Measurements from ENCODE around the gene DUOX2. TPM values are rescaled to one million over a fixed set of nuclear protein-coding genes. Genes with fewer than 3 reads are reported as not detected.
"Not testable (repeated sequence)": the region's sequence is repeated elsewhere in the genome, so short reads cannot be mapped to it uniquely, and the experiment has no call there.

DUOX2 gene
- total RNA-seq, 1 donor from 2014 or later, result not detected

DNA sequence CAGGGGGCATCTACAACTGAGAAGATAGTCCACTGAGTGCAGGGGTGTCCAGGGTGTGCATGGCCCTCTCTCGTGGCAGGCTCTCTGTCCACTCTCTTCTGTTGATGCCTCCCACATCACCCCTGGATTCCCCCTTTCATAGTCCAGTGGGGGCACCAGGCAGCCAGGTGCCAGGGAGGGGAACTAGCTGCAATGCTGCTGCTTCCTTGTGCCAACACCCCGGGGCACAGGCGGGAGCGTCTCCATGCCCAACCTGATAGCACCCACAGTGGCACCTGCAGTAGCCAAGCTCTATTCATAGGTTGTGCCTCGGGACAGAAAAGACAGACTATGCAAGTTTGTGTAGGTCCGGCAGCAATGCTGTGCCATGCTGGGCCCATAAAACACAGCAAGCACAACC, 11.7 kb downstream of the DUOX2 start:
- no peak for DNase-seq (ENCODE audit: low read depth, low spot score)

DNA sequence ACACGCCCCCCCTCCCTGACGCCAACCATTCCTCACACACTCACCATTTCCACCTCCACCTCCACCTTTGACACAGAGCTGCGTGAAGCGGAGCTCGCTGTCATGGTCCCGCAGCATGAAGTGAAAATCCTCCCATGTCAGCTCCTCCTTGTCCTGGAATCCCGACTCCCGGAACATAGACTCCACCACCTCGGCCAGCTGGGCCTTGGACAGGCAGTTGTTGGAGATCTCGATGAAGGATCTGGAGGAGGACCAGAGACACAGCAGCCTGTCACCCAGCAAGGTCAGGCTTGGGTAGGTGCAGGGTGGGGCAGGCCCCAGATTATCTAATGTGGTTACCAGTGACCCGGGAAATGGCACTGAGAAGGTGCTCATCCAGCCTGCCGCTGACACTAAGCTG, 12.2 kb downstream of the DUOX2 start:
- DNase-seq (ENCODE audit: low read depth, low spot score), result no peak

DNA sequence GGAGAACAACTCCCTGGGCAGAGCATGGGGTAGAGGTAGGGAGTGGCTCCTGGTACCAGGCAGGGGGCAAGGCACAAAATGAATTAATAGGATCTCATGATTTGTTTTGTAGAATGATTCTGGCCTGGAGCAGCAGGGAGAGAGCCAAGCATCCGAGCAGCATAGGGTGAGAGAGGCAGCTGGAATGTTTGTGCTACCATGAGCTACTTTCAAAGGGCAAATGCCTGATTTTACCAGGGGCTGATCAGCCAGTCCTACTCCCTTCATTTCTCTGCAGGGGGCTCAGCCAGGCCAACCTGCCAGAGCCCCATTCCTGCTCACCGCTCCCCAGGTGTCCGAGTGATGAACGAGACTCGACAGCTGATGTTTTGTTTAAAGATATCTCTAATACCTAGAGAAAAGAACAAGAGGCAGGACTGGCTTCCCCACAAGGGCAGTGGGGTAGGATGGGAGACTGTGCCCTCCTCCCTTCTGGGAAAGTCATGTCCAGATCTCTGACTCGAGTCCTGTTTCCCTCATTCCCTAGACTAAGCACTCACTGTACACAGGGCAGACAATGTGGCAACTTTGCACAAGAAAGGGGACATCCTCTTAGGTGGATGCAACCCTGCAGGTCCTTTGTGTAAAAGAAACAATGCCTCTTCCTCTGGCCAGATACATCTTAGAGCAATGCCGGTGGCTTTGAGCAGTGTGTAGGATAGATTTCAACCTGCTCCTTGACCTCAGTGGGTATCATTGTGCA, 12.9 kb downstream of the DUOX2 start:
- no peak for DNase-seq (ENCODE audit: low read depth, low spot score)

DNA sequence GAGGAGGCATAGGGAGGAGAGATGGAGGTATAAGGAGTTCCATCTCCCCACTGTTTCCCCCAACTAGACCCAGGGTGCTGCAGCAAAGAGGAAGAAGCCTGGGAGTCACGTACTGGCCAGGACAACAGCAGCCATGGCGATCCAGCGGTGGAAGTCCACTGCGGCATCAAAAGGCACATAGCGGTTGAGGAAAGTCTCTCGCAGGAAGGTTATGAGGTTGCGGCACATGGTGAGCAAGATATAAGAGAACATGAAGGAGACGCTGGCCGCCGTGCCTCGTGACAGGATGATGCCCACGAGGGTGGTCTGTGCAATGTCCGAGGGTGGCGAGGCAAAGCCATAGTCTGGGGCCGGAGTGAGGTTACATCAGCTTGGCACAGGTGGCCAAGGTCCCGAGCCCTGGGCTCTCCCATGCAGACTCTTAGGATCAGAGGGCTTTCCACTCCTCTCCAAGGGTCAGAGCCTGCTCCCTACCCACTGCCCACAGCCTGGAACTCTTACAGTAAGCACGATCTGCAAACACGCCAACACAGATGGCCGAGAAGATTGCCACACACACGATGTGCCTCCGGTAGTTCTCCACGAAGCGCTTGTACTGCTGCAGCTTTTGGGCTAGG, 14.3 kb downstream of the DUOX2 start:
- DNase-seq (ENCODE audit: low read depth, low spot score), result no peak

DNA sequence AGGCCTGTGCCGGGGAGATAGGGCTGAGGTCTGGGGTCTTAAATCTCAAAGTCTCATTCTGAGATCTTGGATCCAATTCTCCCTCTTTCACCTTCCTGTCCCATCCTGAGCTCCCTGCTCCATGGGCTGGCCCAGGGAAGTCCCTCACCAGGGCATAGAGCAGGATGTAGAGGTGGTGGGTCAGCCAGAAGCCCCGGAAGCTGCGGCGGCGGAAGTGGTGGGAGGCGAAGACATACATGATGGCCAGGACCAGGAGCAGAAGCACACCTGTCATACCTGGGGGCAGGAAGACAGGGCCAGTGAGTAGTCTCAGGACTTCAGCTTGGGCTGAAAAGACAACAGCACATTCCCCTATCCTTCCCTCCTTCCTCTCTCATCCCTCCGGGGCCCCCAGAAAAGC, 16.5 kb downstream of the DUOX2 start:
- DNase-seq (ENCODE audit: low read depth, low spot score), result no peak

DNA sequence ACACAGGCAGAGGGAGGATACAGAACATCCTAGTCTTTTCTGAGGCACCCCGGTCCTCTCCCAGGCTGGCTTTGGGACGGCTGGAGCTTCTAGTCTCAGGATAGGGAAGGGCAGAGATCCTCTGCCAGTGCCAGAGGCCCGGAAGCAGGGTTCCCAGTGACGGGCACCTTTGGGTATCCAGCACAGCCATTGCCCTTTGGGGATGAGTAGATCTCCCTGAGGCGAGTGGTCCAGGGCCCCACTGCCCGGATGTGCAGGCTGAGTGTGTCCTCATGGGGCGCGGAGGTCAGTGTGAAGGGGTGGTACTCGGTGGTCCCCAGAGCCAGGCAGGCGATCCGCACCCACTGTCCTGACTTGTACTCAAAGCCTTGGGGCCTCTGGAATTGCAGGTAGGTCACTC, 18.3 kb downstream of the DUOX2 start:
- DNase-seq (ENCODE audit: low read depth, low spot score), result no peak

DNA sequence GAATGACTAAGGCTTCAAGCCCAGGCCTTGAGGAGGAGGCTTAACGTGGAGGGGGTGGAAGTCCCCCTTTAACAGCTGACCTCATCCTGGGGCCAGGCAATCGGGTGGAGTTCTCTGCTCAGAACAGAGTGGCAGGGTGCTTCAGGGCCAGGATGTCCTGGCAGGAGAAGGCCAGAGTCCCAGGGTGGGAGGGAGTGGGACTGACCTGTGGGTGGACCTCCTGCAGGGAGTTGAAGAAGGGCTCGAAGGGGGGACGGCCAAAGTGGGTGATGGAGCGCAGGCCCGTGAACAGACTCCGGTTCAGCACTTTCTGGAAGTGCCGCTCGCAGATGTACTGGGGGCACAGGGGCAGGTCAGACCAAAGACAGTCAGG, 19.6 kb downstream of the DUOX2 start:
- DNase-seq (ENCODE audit: low read depth, low spot score), result no peak

DNA sequence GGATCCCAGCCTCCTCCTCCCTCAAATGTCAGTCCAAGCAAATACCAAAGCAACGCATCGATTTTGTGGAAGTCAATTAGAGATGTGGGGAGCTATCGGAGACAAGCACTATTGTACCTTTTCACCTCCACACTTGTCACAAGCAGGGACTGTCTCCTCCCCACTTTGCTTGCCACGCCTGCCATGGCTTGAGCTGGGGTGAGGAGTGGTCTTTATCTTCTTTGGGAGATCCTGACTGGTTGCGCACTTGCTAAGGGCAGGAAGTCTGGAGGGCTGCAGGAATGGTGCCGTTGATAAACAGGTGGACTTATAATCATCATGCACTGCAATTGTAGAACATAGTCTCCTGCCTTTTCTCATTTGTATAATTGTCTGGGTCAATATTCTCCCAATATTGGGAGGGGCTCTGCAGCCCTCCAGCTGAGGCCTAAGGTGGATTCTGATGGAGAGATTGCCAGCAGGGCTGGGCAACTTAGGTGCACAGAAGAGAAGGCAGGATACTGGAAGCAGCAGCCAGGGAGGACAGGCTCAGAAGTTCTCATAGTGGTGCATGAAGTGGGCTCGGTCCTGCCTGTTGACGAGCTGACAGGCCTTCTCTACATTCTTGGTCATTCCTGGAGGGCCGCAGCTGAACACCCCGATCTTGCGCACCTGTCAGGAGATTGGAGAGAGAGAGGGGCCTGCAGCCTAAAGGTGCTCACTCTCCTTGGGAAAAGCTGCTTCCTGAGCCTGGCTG, 20.2 kb downstream of the DUOX2 start:
- DNase-seq (ENCODE audit: low read depth, low spot score), result no peak

DNA sequence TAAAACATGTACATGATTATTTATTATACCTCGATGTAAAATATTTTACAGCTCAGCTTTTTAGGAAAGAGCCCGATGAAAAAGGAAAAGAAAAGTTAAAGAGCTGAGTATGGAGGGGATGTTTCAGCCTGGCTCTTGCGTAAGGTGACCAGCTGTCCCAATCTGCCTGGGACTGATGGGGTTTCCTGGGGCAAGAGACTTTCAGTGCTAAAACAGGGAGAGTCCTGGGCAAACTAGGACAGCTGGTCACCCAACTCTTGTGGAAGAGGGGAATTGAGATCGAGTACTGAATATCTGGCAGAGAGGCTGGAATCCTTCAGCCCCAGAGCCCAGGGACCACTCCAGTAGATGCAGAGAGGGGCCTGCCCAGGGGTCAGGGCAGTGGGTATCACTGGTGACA, 21.0 kb downstream of the DUOX2 start:
- no peak for DNase-seq (ENCODE audit: low read depth, low spot score)

DNA sequence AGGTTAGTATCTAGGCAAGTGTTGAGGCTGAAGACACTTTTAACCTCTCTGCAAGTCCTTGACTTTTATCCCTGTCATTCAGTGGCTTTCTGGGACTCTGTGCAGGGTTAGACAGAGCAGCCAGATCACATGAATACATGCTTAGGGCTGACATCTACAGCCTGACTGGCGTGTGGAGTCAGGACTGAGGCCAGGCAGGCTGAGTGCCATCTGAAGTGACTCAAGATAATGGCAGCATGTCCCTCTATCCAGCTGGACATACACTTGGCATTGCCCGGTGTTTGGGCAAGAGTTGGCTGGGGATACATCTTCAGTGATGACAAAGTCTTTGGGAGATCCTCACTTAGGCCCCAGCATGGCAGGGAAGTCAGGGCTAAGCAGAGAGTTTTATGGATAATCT, 22.4 kb downstream of the DUOX2 start:
- no peak for DNase-seq (ENCODE audit: low read depth, low spot score)

DNA sequence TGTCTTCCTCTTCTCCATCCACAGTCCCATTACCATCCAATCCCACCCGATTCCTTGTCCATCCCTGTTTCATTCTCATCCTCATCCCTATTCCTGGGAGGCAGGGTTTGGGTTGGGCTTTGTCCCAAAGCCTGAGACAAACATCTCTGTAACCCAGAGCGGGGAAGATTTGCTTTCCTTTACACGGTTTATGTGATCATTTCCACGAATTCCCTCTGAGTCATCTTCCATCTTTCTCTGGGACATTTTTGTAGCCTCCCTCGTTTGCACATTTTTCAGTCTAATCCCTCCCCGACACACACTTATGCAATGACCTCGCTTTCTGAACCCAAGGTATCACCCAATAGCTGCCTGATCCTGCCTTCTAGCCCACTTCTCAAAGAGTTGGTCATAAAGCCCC, 22.8 kb downstream of the DUOX2 start:
- DNase-seq (ENCODE audit: low read depth, low spot score), result no peak

DNA sequence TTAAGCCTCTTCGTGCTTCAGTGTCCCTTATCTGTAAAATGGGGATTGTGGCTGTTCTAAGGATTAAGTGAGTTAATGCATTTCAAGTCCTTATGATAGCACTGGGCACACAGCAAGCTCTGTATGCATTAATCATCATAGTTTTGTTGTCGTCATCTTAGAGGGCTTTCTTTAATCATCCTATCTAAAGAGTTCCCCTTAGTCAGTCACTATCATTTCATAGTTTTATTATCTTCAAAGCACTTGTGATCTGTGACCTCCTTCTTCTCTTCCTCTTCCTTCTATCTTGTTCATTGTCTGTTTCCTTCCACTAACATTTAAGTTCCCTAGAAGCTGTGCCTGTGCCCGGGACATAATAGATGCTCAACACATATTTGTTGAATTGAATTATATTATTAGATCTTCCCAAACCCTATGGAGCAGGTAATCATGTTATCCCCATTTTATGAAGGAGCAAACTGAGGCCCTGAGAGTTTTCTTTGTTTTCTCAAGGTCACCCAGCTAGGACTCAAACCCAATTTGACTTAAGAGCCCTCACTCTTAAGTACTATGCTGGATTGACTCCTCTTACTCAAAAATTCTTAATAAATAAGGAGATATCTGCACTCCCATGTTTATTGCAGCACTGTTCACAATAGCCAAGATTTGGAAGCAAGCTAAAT, 24.1 kb downstream of the DUOX2 start:
- DNase-seq (ENCODE audit: low read depth, low spot score), result no peak

DNA sequence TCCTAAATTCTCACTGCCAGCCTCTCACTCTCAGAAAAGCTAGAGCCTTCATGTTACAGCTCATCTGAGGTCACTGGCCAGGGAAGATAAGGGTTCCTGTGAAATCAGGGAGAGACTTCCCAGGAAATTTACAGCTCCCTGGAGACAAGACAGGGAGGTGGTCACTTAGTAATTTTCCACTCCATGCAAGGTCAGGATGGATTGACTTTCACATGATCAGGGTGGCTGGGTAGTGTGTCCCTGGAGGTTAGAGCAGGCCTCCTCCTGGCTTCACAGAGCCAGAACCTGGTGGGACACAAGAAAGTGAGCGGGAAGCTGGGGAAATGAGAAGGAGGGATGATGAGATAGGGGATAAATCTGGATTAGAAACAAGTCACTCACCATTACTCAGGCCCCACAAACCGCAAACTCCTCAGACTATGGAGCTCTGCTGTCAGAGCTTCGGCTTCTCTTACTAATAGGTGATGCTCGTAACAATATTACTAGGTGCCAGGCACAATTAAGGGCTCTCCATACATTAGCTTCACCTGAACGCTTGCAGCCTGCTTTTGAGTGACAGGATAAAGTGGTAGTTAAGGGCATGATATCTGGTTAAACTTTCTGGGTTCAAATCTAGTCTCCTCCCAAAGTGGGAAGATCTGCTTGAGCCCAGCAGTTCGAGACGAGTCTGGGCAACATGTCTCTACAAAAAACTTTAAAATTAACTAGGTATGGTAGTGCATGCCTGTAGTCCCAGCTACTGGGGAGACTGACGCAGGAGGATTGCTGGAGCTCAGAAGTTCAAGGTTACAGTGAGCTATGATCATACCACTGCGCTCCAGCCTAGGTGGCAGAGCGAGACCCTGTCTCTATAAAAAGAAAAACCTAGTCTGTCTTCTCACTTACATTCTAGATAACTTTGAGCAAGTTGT, 24.9 kb downstream of the DUOX2 start:
- no peak for DNase-seq (ENCODE audit: low read depth, low spot score)

DNA sequence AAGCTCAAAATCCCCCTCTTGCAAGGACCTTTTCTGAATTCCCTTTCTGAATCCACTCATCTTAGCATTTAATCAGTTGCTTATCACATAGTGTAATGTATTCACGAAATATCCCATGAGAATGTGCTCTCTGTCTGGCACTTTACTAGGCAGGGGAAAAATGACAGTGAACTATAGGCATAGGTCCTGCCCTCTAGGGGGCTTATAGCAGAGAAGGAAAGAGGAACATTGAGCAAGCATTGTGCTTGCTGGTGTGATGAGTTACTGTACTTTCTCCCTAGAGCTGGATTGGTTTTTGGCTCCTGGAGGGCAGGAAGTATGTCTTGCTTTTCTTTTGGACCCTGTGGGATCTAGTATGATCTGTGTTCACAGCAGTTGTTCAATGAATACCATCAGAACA, 26.5 kb downstream of the DUOX2 start:
- no peak for DNase-seq (ENCODE audit: low read depth, low spot score)

DNA sequence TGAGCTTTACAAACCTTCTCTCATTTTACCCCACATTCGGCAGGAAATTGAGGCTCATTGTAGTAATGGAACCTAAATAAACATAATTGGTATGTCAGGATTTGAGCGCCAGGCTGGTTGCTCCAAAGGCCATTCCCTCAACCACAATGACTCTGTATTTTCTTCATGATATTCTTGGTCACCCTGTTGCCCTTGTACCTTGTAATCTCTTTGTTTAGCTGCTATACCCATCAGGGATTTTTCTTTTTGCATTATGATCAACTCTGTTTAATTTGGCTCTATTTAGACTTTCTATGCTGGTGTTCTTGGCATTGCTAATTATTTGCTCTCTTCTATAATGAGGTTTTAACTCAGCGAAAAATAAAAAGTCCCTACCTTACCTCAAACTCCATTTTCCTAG, 29.8 kb downstream of the DUOX2 start:
- no peak for DNase-seq (ENCODE audit: low read depth, low spot score)

DNA sequence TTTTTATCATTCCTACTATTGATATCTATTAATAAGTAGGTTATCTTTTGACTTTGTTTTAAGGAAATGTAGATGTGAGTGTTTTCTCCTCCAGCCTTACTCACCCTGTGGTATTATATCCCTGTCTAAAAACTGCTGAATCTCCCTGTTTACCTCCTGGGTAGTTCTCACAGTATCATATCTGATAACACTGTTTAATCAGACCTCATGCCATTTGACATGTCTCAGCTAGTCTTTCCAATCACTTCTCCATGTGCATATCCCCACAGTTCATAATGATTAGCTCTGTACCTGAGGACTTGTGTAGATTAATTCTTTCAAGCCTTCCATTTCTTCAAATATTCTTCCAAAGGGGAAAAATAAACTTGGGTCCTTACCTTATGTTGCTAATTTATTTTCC, 30.7 kb downstream of the DUOX2 start:
- no peak for DNase-seq (ENCODE audit: low read depth, low spot score)

DNA sequence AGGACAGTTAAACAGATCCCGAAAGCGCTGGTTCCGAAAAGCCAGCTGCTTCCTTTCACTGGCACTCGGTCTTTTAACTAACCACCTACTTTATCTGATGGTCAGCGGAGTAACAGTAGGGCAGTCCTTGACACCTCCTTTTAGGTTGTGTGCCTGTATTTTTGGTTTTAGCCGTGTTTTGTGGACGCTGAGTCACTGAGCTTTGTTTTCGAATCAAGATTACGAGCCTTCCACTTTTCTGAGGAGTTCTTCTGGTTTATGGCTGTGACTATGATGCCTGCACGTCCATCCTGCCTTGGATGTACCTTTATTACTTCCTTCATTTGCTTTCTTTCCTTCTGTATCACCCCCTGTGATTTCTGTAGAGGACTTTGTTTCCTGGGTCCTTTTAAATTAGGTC, 31.6 kb downstream of the DUOX2 start:
- not testable (repeated sequence) for DNase-seq (ENCODE audit: low read depth, low spot score)

DNA sequence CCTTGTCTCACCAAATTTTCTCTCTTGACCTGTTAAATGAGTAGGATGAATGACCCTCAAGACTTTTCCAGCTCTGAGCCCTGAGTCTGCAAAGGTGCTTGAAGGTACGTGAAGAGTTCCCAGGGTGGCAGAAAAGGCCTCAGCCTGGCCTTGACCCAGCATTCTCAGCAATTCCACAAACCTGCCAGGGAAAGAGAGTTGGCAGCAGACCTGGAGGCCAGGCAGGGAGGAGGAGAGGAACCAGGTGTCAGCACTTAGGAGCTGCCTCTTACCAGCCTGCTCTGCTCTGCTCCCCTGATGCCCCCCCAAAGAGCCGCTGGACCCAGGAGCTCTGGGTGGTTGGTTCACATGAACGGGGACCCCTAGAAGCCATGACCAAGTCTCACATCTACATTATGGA, 33.4 kb downstream of the DUOX2 start:
- DNase-seq (ENCODE audit: low read depth, low spot score), result not testable (repeated sequence)

DNA sequence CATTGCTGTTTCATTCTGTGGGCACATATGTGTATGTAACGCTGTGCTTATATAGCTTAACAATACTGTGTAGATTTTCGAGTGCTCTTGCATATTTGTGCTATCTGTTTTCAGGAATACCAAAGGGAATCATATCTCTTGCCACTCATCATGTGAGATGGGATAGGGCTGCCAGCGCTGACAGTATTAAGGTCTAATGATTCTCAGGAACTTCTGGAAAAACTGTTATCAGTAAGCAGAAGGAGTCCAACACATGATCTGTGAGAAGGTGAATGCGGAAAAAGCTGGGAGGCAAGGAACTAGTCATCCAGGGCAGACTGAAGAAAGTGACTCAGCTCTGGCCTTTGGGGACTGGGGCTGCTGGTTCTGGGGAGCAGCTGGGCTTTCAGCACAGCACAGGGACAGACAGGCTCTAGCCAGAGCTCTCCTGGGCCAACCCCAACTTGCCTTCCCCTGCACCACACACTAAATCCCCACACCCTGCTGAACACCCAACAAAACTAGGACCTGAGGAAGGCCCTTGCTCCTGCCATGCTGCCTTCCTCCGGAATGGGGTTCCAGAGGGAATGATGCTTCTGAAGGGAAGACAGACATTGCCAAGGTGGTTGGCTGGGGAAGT, 34.2 kb downstream of the DUOX2 start:
- not testable (repeated sequence) for DNase-seq (ENCODE audit: low read depth, low spot score)

DNA sequence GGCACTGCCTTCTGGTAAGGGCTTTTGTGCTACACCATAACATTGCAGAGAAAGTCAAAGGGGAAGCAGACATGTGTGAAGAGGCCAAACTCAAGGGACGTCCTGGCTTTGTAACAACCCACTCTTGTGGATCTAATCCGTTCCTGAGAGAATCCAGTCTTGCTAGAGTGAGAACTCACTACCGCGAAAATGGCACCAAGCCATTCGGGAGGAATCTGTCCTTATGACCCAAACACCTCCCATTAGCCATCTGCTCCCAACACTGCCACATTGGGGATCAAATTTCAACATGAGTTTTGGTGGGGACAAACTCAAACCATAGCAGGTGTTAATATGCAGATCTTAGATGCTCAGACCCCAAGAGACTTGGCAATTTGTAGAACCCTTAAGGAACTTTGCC, 34.8 kb downstream of the DUOX2 start:
- not testable (repeated sequence) for DNase-seq (ENCODE audit: low read depth, low spot score)

DNA sequence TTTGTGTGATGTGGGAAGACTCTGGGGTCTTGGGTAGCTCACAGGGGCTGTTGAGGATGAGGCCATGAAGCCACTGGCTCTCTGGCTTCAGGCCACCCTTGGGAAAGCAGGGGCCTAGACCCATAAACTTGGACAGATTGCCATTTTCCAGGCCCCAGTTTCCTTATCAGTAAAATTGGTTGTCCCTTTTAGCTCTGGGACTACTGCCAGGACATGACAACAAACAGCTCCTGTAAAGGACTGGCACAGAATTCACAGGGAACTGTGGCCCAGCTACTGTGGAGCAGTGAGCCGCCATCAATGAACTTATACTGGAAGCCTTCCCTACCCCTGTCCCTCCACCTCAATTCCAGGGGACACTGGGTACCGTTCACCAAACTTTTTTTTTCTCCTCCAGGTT, 36.6 kb downstream of the DUOX2 start:
- DNase-seq (ENCODE audit: low read depth, low spot score), result not testable (repeated sequence)

All from pulmonary artery endothelial cell (primary cell).